Neutrophil (primary cell): ENCODE data around the gene PZP.

Source experiments
- H3K27ac ChIP-seq: fragments of 200-600 bp; sonication (generic); 2 replicates; pipeline ENCODE4 v1.5.1; 2016; ENCODE audit warnings: mild to moderate bottlenecking, moderate library complexity
- H3K27me3 ChIP-seq: fragments of 200-600 bp; sonication (generic); 2 replicates; pipeline ENCODE4 v1.6.0; 2016; ENCODE audit warnings: mild to moderate bottlenecking
- H3K36me3 ChIP-seq: fragments of 200-600 bp; sonication (generic); 2 replicates; pipeline ENCODE4 v1.5.1; 2017
- H3K4me1 ChIP-seq, 2 experiments: fragments of 200-600 bp in 1 of 2; sonication (generic) in 1 of 2; 1 replicate in 1 of 2; 2 replicates in 1 of 2; pipeline versions ENCODE4 v1.5.1 to v1.6.1; 2013 to 2016; ENCODE audit warnings: low read depth in 1 of 2, low read length in 1 of 2, mild to moderate bottlenecking in 1 of 2, moderate library complexity in 1 of 2; ENCODE audit not compliant: control insufficient read depth in 1 of 2, insufficient read depth in 1 of 2
- H3K4me3 ChIP-seq, 2 experiments: fragments of 200-600 bp in 1 of 2; sonication (generic) in 1 of 2; 1 replicate in 1 of 2; 2 replicates in 1 of 2; pipeline ENCODE4 v1.5.1; 2013 to 2016; ENCODE audit warnings: low read depth in 1 of 2, low read length in 1 of 2, mild to moderate bottlenecking in 1 of 2, moderate library complexity in 1 of 2
- H3K9me3 ChIP-seq: fragments of 200-600 bp; sonication (generic); 2 replicates; pipeline ENCODE4 v1.5.1; 2016
- CTCF ChIP-seq: fragments of 200-600 bp; sonication (generic); IDR thresholded peaks from 2 replicates; pipeline ENCODE4 v1.5.1; 2016; ENCODE audit warnings: antibody characterized with exemption

PZP gene

DNA sequence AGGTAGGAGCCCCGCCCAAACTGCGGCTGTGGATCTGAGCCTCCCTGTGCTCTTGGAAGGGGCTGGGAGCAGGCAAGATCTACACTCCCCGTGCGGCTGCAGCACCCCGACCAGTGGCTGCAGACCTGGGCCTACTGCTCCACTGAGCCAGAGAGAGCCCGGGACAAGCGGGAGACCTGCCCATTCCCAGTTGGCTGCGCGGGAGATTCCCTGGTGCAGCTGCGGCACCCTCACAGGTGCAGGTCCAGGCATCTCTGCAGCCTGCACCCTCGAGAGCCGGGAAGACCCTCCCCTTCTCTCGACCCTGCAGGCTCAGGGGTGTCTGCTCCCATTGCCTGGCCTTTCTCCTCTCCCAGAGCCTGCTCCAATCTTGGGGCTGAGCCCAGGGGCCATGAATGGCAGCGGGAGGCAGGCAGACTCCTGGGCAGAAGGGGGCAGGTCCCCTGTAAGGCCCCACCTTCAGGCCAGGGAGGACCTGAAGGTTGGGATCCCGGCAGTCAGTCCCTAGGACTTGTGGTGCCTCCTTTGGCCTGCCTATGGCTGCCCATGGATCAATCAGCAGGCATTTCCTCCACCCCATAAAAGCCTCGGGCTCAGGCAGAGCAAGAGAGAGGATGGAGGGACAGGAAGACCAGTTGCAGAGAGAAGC lies 83.7 kb downstream of the PZP start:
- H3K4me1 ChIP-seq: no peaks in the 10 kb centered on the region
- no peaks in the 10 kb centered on the region for H3K27me3 ChIP-seq
- H3K27ac ChIP-seq: no peak overlapping the region
- no peaks in the 10 kb centered on the region for H3K36me3 ChIP-seq
- H3K4me3 ChIP-seq: no peak overlapping the region
- H3K9me3 ChIP-seq: no peaks in the 10 kb centered on the region
- no peak for TF ChIP-seq CTCF

DNA sequence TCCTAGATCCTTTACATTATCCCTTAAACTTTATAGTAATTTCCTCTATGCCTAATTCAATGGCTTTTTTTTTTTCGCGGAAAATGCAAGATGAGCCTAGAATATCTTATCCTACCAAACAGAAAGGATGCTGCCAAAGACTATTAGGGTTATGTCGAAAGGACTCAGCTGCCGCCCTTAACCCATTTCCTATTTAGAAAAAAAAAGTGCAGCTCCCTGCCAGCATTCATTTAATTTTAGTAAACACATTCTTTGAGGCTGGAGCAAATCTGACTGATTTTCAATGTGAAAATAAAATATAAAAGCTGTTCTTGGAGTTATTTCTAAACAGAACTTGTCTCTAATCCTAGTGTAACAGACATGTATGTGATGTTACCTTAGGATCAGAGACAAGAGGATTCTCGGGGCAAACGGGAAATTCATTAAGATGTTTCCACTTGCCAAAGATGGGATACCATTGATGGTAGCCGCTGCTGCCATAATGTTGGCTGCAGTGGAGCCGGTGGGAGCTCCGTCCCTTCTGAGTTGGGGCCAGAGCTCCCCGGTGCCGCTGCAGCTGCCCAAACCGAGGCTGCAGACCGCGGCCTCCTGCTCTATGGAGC lies 84.3 kb downstream of the PZP start:
- Histone ChIP-seq H3K4me3 (no peak overlapping the region), H3K27me3 (no peaks in the 10 kb centered on the region), H3K4me1 (no peaks in the 10 kb centered on the region), H3K36me3 (no peaks in the 10 kb centered on the region), H3K27ac (no peak overlapping the region), H3K9me3 (no peaks in the 10 kb centered on the region)
- TF ChIP-seq CTCF: no peak

- no peak for TF ChIP-seq CTCF
- Histone ChIP-seq H3K4me3 (no peak overlapping the region), H3K36me3 (no peaks in the 10 kb centered on the region), H3K27ac (no peak overlapping the region), H3K27me3 (no peaks in the 10 kb centered on the region), H3K9me3 (no peaks in the 10 kb centered on the region), H3K4me1 (no peaks in the 10 kb centered on the region)
Observed at GRCh38 chr12:9122091-9122609, 86.0 kb downstream of the PZP start.

GRCh38 chr12:9120487-9121184 lies 87.6 kb downstream of the PZP start:
- Histone ChIP-seq H3K27me3 (no peaks in the 10 kb centered on the region), H3K4me3 (no peak overlapping the region), H3K9me3 (no peaks in the 10 kb centered on the region), H3K4me1 (no peaks in the 10 kb centered on the region), H3K36me3 (no peaks in the 10 kb centered on the region), H3K27ac (no peak overlapping the region)
- TF ChIP-seq CTCF: no peak

GRCh38 chr12:9118158-9118557 lies 90.0 kb downstream of the PZP start:
- no peaks in the 10 kb centered on the region for H3K27me3 ChIP-seq
- H3K27ac ChIP-seq: no peak overlapping the region
- no peaks in the 10 kb centered on the region for H3K36me3 ChIP-seq
- no peak for TF ChIP-seq CTCF
- no peaks in the 10 kb centered on the region for H3K9me3 ChIP-seq
- H3K4me1 ChIP-seq: no peaks in the 10 kb centered on the region
- no peak overlapping the region for H3K4me3 ChIP-seq
